ENCODE measurements around the gene TBC1D25.
A peak's percentile ranks its signal among the peaks of the same experiment; 100 is the strongest.

GRCh38 chrX:48508400-48509244 is 30.9 kb upstream of the TBC1D25 start, which contains the start of gene PORCN:
- no peak for TF ChIP-seq CTCF (IDR thresholded peaks at IDR 0.05)
- TF ChIP-seq POLR2AphosphoS5 (IDR thresholded peaks at IDR 0.05): peak; percentile 34
- TF ChIP-seq POLR2A (IDR thresholded peaks at IDR 0.05): peak; percentile 36

Measured in prostate gland (tissue), 2 donors.